Stimulated activated CD8-positive, alpha-beta memory T cell treated with anti-CD3 and anti-CD28 coated beads, Interleukin-2, amount 100 ng/mL, for 1 hour (primary cell): Measurements from ENCODE around the gene ME1.
"Not testable (repeated sequence)": the region's sequence is repeated elsewhere in the genome, so short reads cannot be mapped to it uniquely, and the experiment has no call there.

Experiments used
- DNase-seq, 2 donors: peaks; one replicate each; pipeline ENCODE4 v3.0.0-alpha.2; 2020; ENCODE audit warnings: low read depth in 2 of 2

Gene ME1

DNA sequence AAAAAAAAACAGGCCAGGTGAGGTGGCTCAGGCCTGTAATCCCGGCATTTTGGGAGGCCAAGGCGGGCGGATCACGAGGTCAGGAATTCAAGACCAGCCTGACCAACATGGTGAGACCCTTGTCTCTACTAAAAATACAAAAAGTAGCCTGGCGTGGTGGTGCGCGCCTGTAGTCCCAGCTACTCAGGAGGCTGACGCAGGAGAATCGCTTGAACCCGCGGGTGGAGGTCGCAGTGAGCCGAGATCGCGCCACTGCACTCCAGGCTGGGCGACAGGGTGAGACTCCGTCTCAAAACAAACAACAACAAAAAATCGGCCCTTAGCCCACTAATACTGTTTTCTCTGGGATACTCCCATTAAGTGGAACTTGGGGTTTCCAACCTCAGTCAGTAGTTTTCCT is 238.9 kb downstream of the ME1 start:
- not testable (repeated sequence) for DNase-seq

DNA sequence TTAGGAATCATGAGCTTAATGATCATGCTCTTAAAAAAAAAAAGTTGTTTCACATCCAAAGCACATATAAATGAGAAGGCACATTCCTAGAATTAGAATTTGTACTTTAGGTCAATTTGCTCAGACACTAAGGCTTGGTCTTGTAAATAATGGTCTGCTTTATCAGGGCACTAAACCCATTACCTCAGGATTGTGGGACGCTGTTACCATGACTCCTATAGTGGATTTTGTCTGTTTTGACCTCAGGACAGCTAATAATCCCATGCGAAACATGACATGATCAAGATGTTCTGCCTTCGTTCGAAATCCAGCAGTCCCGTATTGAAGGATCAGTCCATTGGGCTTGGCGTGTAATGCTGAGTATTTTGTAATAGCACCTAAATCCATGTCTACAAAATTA is 240.2 kb downstream of the ME1 start:
- no peak for DNase-seq

DNA sequence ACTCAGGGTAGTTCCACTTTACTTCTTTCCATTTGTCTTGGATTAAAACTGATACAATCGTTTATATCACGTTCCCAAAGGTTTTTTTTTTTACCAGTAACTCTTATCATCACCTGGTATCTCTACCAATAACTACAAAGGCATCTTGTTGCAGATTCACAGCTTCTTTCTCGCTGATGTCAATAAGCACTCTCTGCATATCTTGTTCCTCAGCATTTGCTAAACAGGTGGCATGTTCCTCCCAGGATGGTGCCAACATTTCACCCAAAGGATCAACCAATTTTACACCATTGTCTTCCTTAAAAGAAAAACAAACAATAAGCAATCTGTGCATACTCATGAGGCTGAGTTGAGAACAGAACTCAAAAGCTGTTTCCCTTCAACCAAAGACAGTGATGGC is 242.3 kb downstream of the ME1 start:
- DNase-seq: no peak

- no peak for DNase-seq
Observed at GRCh38 chr6:83185096-83185495, 245.8 kb downstream of the ME1 start.

DNA sequence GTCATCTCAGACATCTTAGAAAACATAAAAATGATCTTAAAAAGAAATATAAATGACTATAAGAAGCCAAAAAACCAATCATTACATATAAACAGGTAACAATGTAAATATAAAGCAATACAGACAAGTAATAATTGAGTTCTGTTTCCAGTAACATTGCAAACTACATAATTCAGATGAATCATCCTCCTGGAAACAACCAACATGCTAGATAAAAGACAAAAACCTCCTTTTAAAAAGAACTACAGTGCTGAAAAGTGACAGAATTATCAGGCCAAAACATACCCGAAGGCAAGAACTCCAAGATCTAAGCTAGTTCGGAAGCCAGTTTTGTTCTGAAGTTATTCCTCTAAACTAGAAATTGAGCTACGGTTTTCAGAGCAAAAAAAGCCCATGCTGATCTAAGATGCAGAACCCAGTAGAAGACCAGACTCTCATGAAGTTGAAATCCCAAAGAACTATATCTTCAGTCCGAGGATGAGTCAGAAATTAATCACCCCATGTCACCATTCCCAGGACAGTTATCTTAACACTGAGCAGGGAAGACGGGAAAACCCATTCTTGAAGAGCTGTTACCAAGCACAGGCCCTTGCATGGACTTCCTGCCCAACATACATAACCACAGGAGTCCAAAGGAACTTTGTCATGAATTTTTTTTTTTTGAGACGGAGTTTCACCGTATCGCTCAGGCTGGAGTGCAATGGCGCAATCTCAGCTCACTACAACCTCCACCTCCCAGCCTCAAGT is 247.6 kb downstream of the ME1 start:
- DNase-seq: no peak

DNA sequence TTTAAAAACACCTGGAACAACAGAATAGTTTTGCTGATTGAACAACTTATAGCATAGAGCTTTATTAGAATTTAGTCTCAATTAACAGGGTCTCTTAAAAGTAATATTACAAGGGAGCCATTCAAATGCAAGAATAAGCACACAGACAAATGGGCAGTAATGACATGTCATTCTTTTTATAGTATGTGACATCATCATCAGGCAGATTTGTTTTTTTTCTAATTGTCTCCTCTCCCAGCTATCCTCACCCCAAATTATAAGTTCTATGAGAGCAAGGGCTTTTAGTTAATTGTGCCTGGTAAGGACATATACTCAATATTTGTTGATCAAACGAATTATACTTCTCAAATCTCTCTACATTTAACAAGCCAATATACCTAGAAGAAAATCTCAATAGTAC is 248.7 kb downstream of the ME1 start:
- DNase-seq: no peak

GRCh38 chr6:83180426-83180950 is 250.4 kb downstream of the ME1 start:
- no peak for DNase-seq

DNA sequence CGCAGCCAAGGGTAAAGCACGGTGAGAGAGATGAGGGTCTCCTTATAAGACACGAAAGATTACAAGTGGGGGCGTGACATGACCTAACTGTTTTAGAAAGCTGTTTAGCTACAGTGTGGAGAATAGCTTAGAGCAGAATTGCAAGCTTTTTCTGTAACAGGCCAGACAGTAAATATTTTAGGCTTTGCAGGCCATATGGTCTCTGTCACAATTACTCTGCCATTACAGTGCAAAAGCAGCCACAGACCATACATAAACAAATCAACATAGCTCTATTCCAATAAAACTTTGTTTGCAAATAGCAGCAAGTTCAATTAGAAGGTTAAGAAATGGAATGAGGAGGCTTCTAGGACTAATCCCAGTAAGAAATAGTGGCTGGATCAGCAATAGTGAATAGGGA is 254.6 kb downstream of the ME1 start:
- DNase-seq: no peak

- no peak for DNase-seq
Observed at GRCh38 chr6:83169511-83169910, 261.3 kb downstream of the ME1 start.

DNA sequence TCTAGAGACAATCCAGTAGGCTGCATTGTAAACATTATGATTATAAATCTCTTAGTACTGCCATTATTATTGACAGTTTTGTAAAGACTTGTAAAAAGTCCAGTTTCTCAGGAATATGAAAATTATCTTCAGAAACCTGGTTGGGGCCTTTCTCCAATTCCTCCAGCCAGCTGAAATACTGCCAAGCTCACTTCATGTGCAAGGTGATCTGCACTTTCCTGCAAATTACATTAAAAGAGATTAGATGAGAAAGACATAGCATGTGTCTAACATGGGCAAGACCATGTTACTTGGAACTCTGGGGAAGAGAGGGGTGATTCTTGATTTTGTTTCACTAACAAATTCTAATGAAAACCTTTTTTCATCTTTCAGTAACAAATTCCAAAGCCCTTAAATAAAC is 261.7 kb downstream of the ME1 start:
- DNase-seq: no peak

GRCh38 chr6:83168556-83168955 is 262.3 kb downstream of the ME1 start:
- DNase-seq: no peak

DNA sequence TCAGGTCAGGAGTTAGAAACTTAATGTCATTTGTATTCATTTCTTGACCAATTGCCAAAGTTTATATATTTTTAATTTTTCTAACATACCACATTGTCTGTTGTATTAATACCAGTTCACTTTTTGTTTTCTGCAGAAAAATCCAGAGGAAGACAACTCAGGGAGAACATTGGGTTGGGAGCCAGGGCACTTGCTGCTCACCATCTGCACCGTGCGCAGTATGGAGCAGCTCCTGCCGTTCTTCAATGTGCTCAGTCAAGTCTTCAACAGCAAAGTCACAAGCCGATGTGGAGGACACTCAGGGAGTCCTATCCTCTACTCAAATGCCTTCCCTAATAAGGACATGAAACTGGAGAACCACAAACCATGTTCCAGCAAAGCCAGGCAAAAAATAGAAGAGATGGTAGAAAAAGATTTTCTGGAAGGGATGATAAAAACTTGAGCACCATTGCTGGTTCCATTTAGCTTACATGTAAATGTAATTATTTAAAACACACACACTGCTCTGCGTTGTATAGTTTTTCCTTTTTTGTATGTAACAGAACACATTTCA is 263.0 kb downstream of the ME1 start:
- DNase-seq: no peak
